ENCODE results near the gene MRPL12. TPM values are rescaled to one million over a fixed set of nuclear protein-coding genes. Genes with fewer than 3 reads are reported as not detected.

Gene MRPL12
- total and polyA plus RNA-seq, 2 of the 13 experiments (the other 11 are each of a cell fraction or from before 2014, with no cell fraction given), result 39.1 to 94.1 TPM

- 0 out of 2 replicates have a peak, but pooled peaks have one; percentile 21 for TF ChIP-seq ZNF574 (CRISPR knock-in tag; IDR thresholded peaks at IDR 0.05)
- TF ChIP-seq AGO1 (IDR thresholded peaks at IDR 0.05; ENCODE audit: low read depth, low read length, poor library complexity, severe bottlenecking), result peak; percentile 90
- no peak for TF ChIP-seq RBAK (CRISPR knock-in tag; IDR thresholded peaks at IDR 0.05)
- TF ChIP-seq IRF9 (CRISPR knock-in tag; IDR thresholded peaks at IDR 0.05; ENCODE audit: borderline replicate concordance), result no peak
- 0 out of 2 replicates have a peak, but pooled peaks have one; percentile 33 for TF ChIP-seq TSC22D2 (CRISPR knock-in tag; IDR thresholded peaks at IDR 0.05; ENCODE audit: borderline replicate concordance)
- peak; percentile 99 for TF ChIP-seq ZBTB38 (CRISPR knock-in tag; IDR thresholded peaks at IDR 0.05)
- TF ChIP-seq HNF1A (IDR thresholded peaks at IDR 0.05; ENCODE audit: low read depth), result no peak
- no peak for TF ChIP-seq HNF1A (CRISPR knock-in tag; IDR thresholded peaks at IDR 0.05; ENCODE audit: borderline replicate concordance)
- no peak for TF ChIP-seq ZFAT (CRISPR knock-in tag; conservative IDR thresholded peaks at IDR 0.05)
- no peak for TF ChIP-seq IKZF1 (IDR thresholded peaks at IDR 0.05)
- peak; percentile 5; the same call in 1 of the 2 replicates for TF ChIP-seq SP2 (CRISPR knock-in tag; IDR thresholded peaks at IDR 0.05)
- peak; percentile 74; the same call in 1 of the 2 replicates for TF ChIP-seq NR0B2 (CRISPR knock-in tag; IDR thresholded peaks at IDR 0.05)
- TF ChIP-seq ASH2L (IDR thresholded peaks at IDR 0.05; ENCODE audit: insufficient read length, low read depth, low read length), result no peak
- 0 out of 2 replicates have a peak, but pooled peaks have one; percentile 7 for TF ChIP-seq ZNF121 (CRISPR knock-in tag; IDR thresholded peaks at IDR 0.05)
- TF ChIP-seq ZNF629 (CRISPR knock-in tag; conservative IDR thresholded peaks at IDR 0.05), result no peak
- TF ChIP-seq BATF2 (CRISPR knock-in tag; IDR thresholded peaks at IDR 0.05), result no peak
Measured at GRCh38 chr17:81710514-81711308, 7.5 kb downstream of the MRPL12 start (continued).

Data from HepG2 (cell line).